ENCODE results near the gene ALS2. TPM values are rescaled to one million over a fixed set of nuclear protein-coding genes. Genes with fewer than 3 reads are reported as not detected.
"Not testable (repeated sequence)": the region's sequence is repeated elsewhere in the genome, so short reads cannot be mapped to it uniquely, and the experiment has no call there.

Gene ALS2
- total RNA-seq, 1 donor from 2014 or later, result 41.0 TPM

GRCh38 chr2:201813996-201814760, 33.4 kb upstream of the ALS2 start:
- Mint-ChIP-seq H3K27me3 (ENCODE audit: insufficient read depth, low read depth) (peaks cover 2% of the 10 kb centered on the region), H3K27ac (no peak overlapping the region), H3K9me3 (peaks cover 11% of the 10 kb centered on the region), H3K36me3 (no peaks in the 10 kb centered on the region), H3K4me1 (peaks cover under 1% of the 10 kb centered on the region), H3K4me3 (no peak overlapping the region)
- Histone ChIP-seq H3K27ac (no peak overlapping the region), H3K9ac (no peak overlapping the region), H3K4me3 (no peak overlapping the region), H3K4me2 (no peak overlapping the region), H3K4me1 (no peaks in the 10 kb centered on the region), H3K27me3 (no peaks in the 10 kb centered on the region), H2AFZ (replicated peaks) (no peak overlapping the region), H4K20me1 (ENCODE audit: low read depth) (no peaks in the 10 kb centered on the region), H3F3A (ENCODE audit: low read depth) (no peaks in the 10 kb centered on the region), H3K36me3 (no peaks in the 10 kb centered on the region), H3K9me3 (ENCODE audit: low read depth) (peaks cover 10% of the 10 kb centered on the region), H3K79me2 (ENCODE audit: low read depth) (no peaks in the 10 kb centered on the region)
- DNase-seq (ENCODE audit: low spot score), result no peak
- no peak for TF ChIP-seq CTCF (IDR thresholded peaks at IDR 0.05)
- no peak for TF ChIP-seq EZH2 (IDR thresholded peaks at IDR 0.05)
- no peak for TF ChIP-seq EZH2phosphoT487 (IDR thresholded peaks at IDR 0.05)

DNA sequence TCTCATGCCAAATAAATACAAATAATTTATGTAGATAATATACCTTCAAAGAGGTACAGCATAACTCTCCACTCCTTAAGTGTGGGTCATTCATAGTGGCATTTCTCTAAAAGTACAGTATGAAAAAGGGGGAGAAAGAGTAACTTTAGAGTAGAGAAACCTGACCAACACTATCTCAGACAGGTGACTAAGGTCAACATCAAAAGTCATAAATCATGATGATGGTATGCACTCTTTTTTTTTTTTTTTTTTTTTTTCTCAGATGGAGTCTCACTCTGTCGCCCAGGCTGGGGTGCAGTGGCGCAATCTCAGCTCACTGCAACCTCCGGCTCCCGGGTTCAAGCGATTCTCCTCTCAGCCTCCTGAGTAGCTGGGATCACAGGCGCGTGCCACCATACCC, 29.9 kb upstream of the ALS2 start:
- not testable (repeated sequence) for H4K20me1 ChIP-seq (ENCODE audit: low read depth); H3K27ac Mint-ChIP-seq; H3K36me3 ChIP-seq; H2AFZ ChIP-seq (replicated peaks); DNase-seq (ENCODE audit: low spot score); H3K9me3 Mint-ChIP-seq; H3K4me3 Mint-ChIP-seq; H3F3A ChIP-seq (ENCODE audit: low read depth); H3K9ac ChIP-seq; H3K27me3 ChIP-seq; H3K4me1 ChIP-seq; H3K9me3 ChIP-seq (ENCODE audit: low read depth); H3K36me3 Mint-ChIP-seq; H3K4me3 ChIP-seq; H3K79me2 ChIP-seq (ENCODE audit: low read depth); H3K27ac ChIP-seq; H3K27me3 Mint-ChIP-seq (ENCODE audit: insufficient read depth, low read depth); H3K4me2 ChIP-seq
- peaks cover 25% of the 10 kb centered on the region for H3K4me1 Mint-ChIP-seq

DNA sequence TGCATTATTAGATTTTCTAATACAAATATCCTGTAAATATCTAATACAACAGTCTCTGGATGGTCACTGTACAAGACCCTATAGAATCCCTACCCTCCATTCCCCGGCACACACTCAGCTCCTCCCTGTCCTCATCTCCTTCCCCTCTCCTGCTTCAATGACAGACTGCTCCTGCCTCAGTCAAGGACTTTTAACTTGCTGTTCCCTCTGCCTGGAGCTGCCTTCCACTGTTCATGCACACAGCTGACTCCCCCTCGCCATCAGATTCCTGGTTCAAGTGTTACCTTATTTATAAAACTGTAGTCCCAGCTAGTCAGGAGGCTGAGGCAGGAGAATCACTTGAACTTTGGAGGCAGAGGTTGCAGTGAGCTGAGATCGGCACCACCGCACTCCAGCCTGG, 28.9 kb upstream of the ALS2 start:
- H3F3A ChIP-seq (ENCODE audit: low read depth), result no peaks in the 10 kb centered on the region
- no peaks in the 10 kb centered on the region for H3K27me3 ChIP-seq
- H3K4me2 ChIP-seq, result no peak overlapping the region
- H3K4me1 ChIP-seq, result peaks cover 9% of the 10 kb centered on the region
- no peak for DNase-seq (ENCODE audit: low spot score)
- no peaks in the 10 kb centered on the region for H4K20me1 ChIP-seq (ENCODE audit: low read depth)
- no peaks in the 10 kb centered on the region for H3K9me3 Mint-ChIP-seq
- H3K9ac ChIP-seq, result no peak overlapping the region
- no peak overlapping the region for H2AFZ ChIP-seq (replicated peaks)
- no peak overlapping the region for H3K4me3 Mint-ChIP-seq
- no peaks in the 10 kb centered on the region for H3K9me3 ChIP-seq (ENCODE audit: low read depth)
- H3K36me3 ChIP-seq, result no peaks in the 10 kb centered on the region
- H3K4me1 Mint-ChIP-seq, result peaks cover 25% of the 10 kb centered on the region
- H3K27ac ChIP-seq, result no peak overlapping the region
- TF ChIP-seq EZH2 (IDR thresholded peaks at IDR 0.05), result no peak
- no peak for TF ChIP-seq EZH2phosphoT487 (IDR thresholded peaks at IDR 0.05)
- TF ChIP-seq CTCF (IDR thresholded peaks at IDR 0.05), result no peak
- no peak overlapping the region for H3K27ac Mint-ChIP-seq
- H3K36me3 Mint-ChIP-seq, result no peaks in the 10 kb centered on the region
- H3K27me3 Mint-ChIP-seq (ENCODE audit: insufficient read depth, low read depth), result peaks cover 2% of the 10 kb centered on the region
- H3K4me3 ChIP-seq, result no peak overlapping the region
- no peaks in the 10 kb centered on the region for H3K79me2 ChIP-seq (ENCODE audit: low read depth)

DNA sequence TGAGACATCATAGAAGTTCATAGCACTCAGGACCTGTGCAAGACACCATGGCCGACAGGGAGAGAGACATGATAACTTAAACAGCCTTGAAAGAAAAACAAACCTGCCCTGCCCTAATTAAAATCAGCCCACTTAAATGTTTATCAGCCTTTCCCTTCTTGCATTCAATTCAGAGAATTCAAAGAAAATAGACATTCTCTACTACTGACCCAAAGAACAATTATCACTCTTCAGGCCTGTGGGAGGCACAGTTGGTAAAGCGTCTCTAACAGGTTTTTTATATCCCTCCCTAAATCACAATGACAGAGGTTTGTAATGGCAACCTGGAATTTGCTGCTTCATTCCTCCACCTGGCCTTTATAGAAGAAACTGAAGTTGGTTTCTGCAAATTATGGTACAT, 27.3 kb upstream of the ALS2 start:
- Histone ChIP-seq H3K4me2 (no peak overlapping the region), H2AFZ (replicated peaks) (no peak overlapping the region), H3K27ac (no peak overlapping the region), H3K9ac (no peak overlapping the region), H3K27me3 (no peaks in the 10 kb centered on the region), H3K4me1 (peaks cover 9% of the 10 kb centered on the region), H3K4me3 (no peak overlapping the region), H3F3A (ENCODE audit: low read depth) (no peaks in the 10 kb centered on the region), H3K9me3 (ENCODE audit: low read depth) (no peaks in the 10 kb centered on the region), H3K36me3 (no peaks in the 10 kb centered on the region), H4K20me1 (ENCODE audit: low read depth) (no peaks in the 10 kb centered on the region), H3K79me2 (ENCODE audit: low read depth) (no peaks in the 10 kb centered on the region)
- no peaks in the 10 kb centered on the region for H3K9me3 Mint-ChIP-seq
- no peaks in the 10 kb centered on the region for H3K36me3 Mint-ChIP-seq
- no peak overlapping the region for H3K27ac Mint-ChIP-seq
- no peak overlapping the region for H3K4me3 Mint-ChIP-seq
- DNase-seq (ENCODE audit: low spot score), result no peak
- TF ChIP-seq EZH2 (IDR thresholded peaks at IDR 0.05), result no peak
- no peak for TF ChIP-seq EZH2phosphoT487 (IDR thresholded peaks at IDR 0.05)
- TF ChIP-seq CTCF (IDR thresholded peaks at IDR 0.05), result no peak
- peaks cover 2% of the 10 kb centered on the region for H3K27me3 Mint-ChIP-seq (ENCODE audit: insufficient read depth, low read depth)
- H3K4me1 Mint-ChIP-seq, result peaks cover 25% of the 10 kb centered on the region

Data from neural progenitor cell (in vitro differentiated cells).